K562 (cell line): ENCODE results near the gene CPZ. TPM values are rescaled to one million over a fixed set of nuclear protein-coding genes. Genes with fewer than 3 reads are reported as not detected.

ENCODE experiments used
- ATAC-seq: fragments of 200-7000 bp; cut with Tn5 transposase; 3 replicates; pipeline ENCODE4 v1.9.1; 2020; ENCODE audit warnings: moderate library complexity
- BruUV-seq: library from RNA; stranded (reverse); fragments of 400-500 nt; replicated peaks from 2 replicates; lab custom pipeline; 2021; lab: Mats Ljungman, UMichigan
- CTCF ChIA-PET: fragments of 300-600 bp; formaldehyde crosslinking; extraction: SDS; loops from one replicate; lab custom pipeline; 2021; ENCODE audit warnings: low intra/inter-chr PET ratio; lab: Yijun Ruan, JAX
- POLR2A ChIA-PET: fragments of 300-600, 350-650 bp; sonication (Branson Sonifier 250); formaldehyde crosslinking; extraction: SDS; loops from one replicate; lab custom pipeline; 2021; ENCODE audit warnings: antibody characterized with exemption, inconsistent platforms; lab: Yijun Ruan, JAX
- DNase-seq, 4 experiments: peaks; one replicate each; pipeline versions ENCODE4 v3.0.0 to v3.0.0-alpha.2; 2011 to 2018; ENCODE audit warnings: low spot score in 3 of 4, mixed read lengths in 3 of 4; ENCODE audit errors: extremely low read depth in 1 of 4
- FAIRE-seq: peaks from 2 replicates; lab custom pipeline; 2011; peaks lifted over from hg19 to GRCh38; lab: Jason Lieb, UNC
- H2AFZ ChIP-seq: 2 replicates; pipeline ENCODE4 v1.6.0; 2011; ENCODE audit warnings: low read depth, low read length, control low read depth, inconsistent platforms
- H3K27ac ChIP-seq: fragments of 200-600 bp; 3 replicates; pipeline ENCODE4 v1.8.0; 2011; ENCODE audit warnings: low read depth, mild to moderate bottlenecking, control low read depth, inconsistent platforms, low read length, moderate library complexity, mixed read lengths; ENCODE audit errors: extremely low read depth
- H3K27me3 ChIP-seq, 2 experiments: fragments of 300-600 bp in 1 of 2; 2 replicates in 1 of 2; 3 replicates in 1 of 2; pipeline versions ENCODE4 v1.6.0 to v1.8.0; 2011; ENCODE audit warnings: inconsistent platforms in 2 of 2, low read length in 2 of 2, mild to moderate bottlenecking in 1 of 2, mixed read lengths in 1 of 2, moderate library complexity in 1 of 2; ENCODE audit not compliant: control insufficient read depth in 2 of 2, insufficient read depth in 2 of 2
- H3K36me3 ChIP-seq: fragments of 300-600 bp; 3 replicates; pipeline ENCODE4 v1.8.0; 2011; ENCODE audit warnings: mild to moderate bottlenecking, low read length, inconsistent platforms; ENCODE audit not compliant: control insufficient read depth, insufficient read depth
- H3K4me1 ChIP-seq, 2 experiments: fragments of 200-600 bp in 1 of 2; replicated peaks in 1 of 2; 2 replicates in 1 of 2; 3 replicates in 1 of 2; pipeline versions ENCODE4 v1.5.1 to v1.8.0; 2011; ENCODE audit warnings: inconsistent platforms in 2 of 2, low read length in 2 of 2, mild to moderate bottlenecking in 1 of 2, mixed read lengths in 1 of 2, moderate library complexity in 1 of 2; ENCODE audit not compliant: control insufficient read depth in 2 of 2, insufficient read depth in 2 of 2
- H3K4me2 ChIP-seq: 2 replicates; pipeline ENCODE4 v1.6.1; 2011; ENCODE audit warnings: low read length, control low read depth, inconsistent platforms, mixed read lengths; ENCODE audit not compliant: insufficient read depth
- H3K4me3 ChIP-seq: fragments of 200-600 bp; sonication (generic), shearing (Covaris generic); 2 replicates; pipeline ENCODE4 v1.5.1; 2016; ENCODE audit warnings: control low read depth, inconsistent platforms
- H3K79me2 ChIP-seq: fragments of 200-600 bp; 3 replicates; pipeline ENCODE4 v1.8.0; 2011; ENCODE audit warnings: low read length, inconsistent platforms; ENCODE audit not compliant: control insufficient read depth, insufficient read depth
- H3K9ac ChIP-seq, 2 experiments: 2 replicates each; pipeline versions ENCODE4 v1.6.0 to v1.6.1; 2011; ENCODE audit warnings: low read depth in 2 of 2, low read length in 2 of 2, control low read depth in 1 of 2, inconsistent platforms in 1 of 2, mild to moderate bottlenecking in 1 of 2, mixed read lengths in 1 of 2; ENCODE audit not compliant: insufficient read depth in 1 of 2
- H3K9me1 ChIP-seq: one replicate; pipeline ENCODE4 v1.6.0; 2011; ENCODE audit warnings: inconsistent platforms, mild to moderate bottlenecking, low read length, moderate library complexity; ENCODE audit not compliant: control insufficient read depth, insufficient read depth
- H3K9me3 ChIP-seq: replicated peaks from 2 replicates; pipeline ENCODE4 v1.5.1; 2011; ENCODE audit warnings: low read depth, low read length, inconsistent platforms; ENCODE audit not compliant: control insufficient read depth, insufficient read depth
- H4K20me1 ChIP-seq: replicated peaks from 2 replicates; pipeline ENCODE4 v1.6.1; 2011; ENCODE audit warnings: low read length, inconsistent platforms, mixed read lengths; ENCODE audit not compliant: control insufficient read depth, insufficient read depth
- ARID1B ChIP-seq: fragments of 450-650 bp; IDR thresholded peaks from 2 replicates; pipeline ENCODE4 v1.6.1; 2016; ENCODE audit warnings: antibody characterized with exemption, mild to moderate bottlenecking, inconsistent platforms
- E2F8 ChIP-seq: fragments of 450-650 bp; IDR thresholded peaks from 2 replicates; pipeline ENCODE4 v1.7.1; 2018; ENCODE audit warnings: mild to moderate bottlenecking, low read depth; ENCODE audit not compliant: partially characterized antibody
- PCBP2 ChIP-seq: fragments of 200-400 bp; formaldehyde crosslinking; IDR thresholded peaks from 2 replicates; pipeline ENCODE4 v1.6.1; 2018; ENCODE audit warnings: low read length, low read depth, mild to moderate bottlenecking, moderate library complexity; ENCODE audit not compliant: poor library complexity, severe bottlenecking
- POLR2A ChIP-seq: fragments of 450-650 bp; conservative IDR thresholded peaks from 2 replicates; pipeline ENCODE4 v1.6.1; 2016
- RBM15 ChIP-seq: fragments of 200-400 bp; formaldehyde crosslinking; IDR thresholded peaks from 2 replicates; pipeline ENCODE4 v1.6.1; 2018; ENCODE audit warnings: mild to moderate bottlenecking, low read length, moderate library complexity; ENCODE audit not compliant: insufficient read depth
- RBM17 ChIP-seq: fragments of 200-400 bp; formaldehyde crosslinking; IDR thresholded peaks from 2 replicates; pipeline ENCODE4 v1.6.1; 2017; ENCODE audit warnings: low read depth, mild to moderate bottlenecking, low read length, borderline replicate concordance
- TCFL5 ChIP-seq: fragments of 250-450 bp; sonication (Bioruptor Pico); conservative IDR thresholded peaks from 2 replicates; pipeline ENCODE4 v1.6.1; 2021; ENCODE audit warnings: mild to moderate bottlenecking, moderate library complexity, matching md5 sums
- ZNF316 ChIP-seq: fragments of 450-650 bp; IDR thresholded peaks from 2 replicates; pipeline ENCODE4 v1.6.1; 2016
- ZNF584 ChIP-seq: fragments of 200-800 bp; sonication (Bioruptor generic); IDR thresholded peaks from 2 replicates; pipeline ENCODE4 v1.6.1; 2016; ENCODE audit warnings: low read depth, mild to moderate bottlenecking, missing genetic modification characterization, missing compliant biosample characterization
- WGBS: fragments of 100-300 bp; shearing (Covaris generic); methylation state at CpG from one replicate; pipeline ENCODE4 v1.1.6; 2016; ENCODE audit warnings: low coverage, mixed read lengths; ENCODE audit not compliant: insufficient coverage; ENCODE audit errors: missing lambda C conversion rate; 5-methylcytosine and 5-hydroxymethylcytosine counted together
- in situ Hi-C: fragments of 300-500 bp; cut with MboI; formaldehyde crosslinking; loops from 4 replicates; pipeline ENCODE4 v1.15.0; 2018; ENCODE audit warnings: inconsistent platforms, mixed read lengths
- intact Hi-C: fragments of 100-400 bp; cut with micrococcal nuclease; formaldehyde crosslinking; loops from 2 replicates; pipeline ENCODE4 v1.14.2; 2022
- polyA plus RNA-seq, 8 experiments: library from polyadenylated mRNA; depleted of rRNA in 4 of 8; stranded (reverse) in 5 of 8; unstranded in 3 of 8; fragments of >200 nt; fragmentation: Nextera tagmentation in 2 of 8; fragmentation: Illumina TruSeq in 1 of 8; extraction: Ambion mirVana in 2 of 8; extraction: Trizol in 1 of 8; gene quantifications; 2 replicates each; pipeline versions ENCODE4 v1.2.1 to v1.2.3, GENCODE V29; 2011 to 2014; ENCODE audit warnings: inconsistent platforms in 1 of 8, missing spikeins in 1 of 8
- total RNA-seq, 7 experiments: library from RNA; depleted of rRNA in 6 of 7; stranded (reverse); fragments of >200 nt in 6 of 7; fragmentation: Illumina TruSeq in 2 of 7; extraction: Trizol in 2 of 7; gene quantifications; 2 replicates each; pipeline versions ENCODE4 v1.2.1 to v1.2.3, GENCODE V29; 2011 to 2021; ENCODE audit warnings: low replicate concordance in 1 of 7
- TF ChIP-seq, protein P1 (sequence below): fragments of 450-650 bp; IDR thresholded peaks from 2 replicates; pipeline ENCODE4 v1.6.1; 2017; ENCODE audit warnings: antibody characterized with exemption, mild to moderate bottlenecking
- TF ChIP-seq, protein P2 (sequence below), 2 experiments: fragments of 450-650 bp in 1 of 2; sonication (generic) in 1 of 2; formaldehyde crosslinking in 1 of 2; IDR thresholded peaks in 1 of 2; conservative IDR thresholded peaks in 1 of 2; 2 replicates each; pipeline versions ENCODE4 v1.6.1 to v1.8.1; 2016 to 2023; ENCODE audit warnings: mild to moderate bottlenecking in 2 of 2, moderate library complexity in 2 of 2, inconsistent platforms in 1 of 2, missing genetic modification reagents in 1 of 2

CPZ gene
- total and polyA plus RNA-seq, 9 of the 15 experiments (the other 6 are each of a cell fraction or from before 2014, with no cell fraction given) = 0.06 to 2.2 (median 1.2) TPM; not detected in 1

DNA sequence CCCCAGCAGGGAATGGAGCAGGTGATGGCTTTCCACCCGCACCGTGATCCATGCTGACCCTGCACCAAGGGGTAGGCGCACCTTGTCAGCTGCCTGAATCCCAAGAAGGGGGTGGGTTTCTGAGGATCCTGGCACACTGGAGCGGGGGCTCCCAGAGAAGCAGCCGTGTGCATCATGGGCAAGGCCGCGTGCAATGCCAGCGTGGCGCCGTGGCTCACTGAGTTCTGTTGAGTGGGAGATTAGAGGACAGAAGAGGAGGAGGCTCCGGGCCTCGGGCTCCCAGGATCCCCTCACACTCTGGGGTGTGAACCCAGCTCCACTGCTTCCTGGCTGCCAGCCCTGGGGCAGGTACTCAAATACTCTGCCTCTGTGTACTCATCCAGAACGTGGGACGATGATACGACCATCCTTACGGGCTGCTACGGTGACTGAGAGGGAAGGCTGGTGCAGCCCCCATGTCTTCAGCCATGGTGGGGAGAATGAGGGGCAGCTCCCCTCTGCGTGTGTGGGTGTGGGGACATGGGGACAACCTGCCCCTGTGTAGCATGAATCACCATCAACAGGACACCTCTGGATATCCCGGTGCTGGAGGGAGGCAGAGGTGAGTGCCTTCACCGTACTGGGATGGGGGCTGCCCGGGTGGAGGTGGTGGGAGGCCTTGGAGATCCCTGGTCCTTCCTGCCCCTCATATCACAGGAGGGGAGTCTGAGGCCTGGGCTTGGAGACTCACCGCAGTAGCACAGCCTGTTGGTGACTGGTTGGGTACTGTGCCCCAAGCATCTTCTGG is 52.6 kb downstream of the CPZ start:
- no TSS peak for BruUV-seq
- H3K27me3 ChIP-seq = peaks cover 32 to 97% of the 10 kb centered on the region in 2 experiments

More for the DNA sequence above, 52.6 kb downstream of the CPZ start:
- H3K9ac ChIP-seq = no peak overlapping the region
- no peaks in the 10 kb centered on the region for H3K9me3 ChIP-seq
- ChIA-PET POLR2A (no interaction called here), CTCF (no interaction called here)
- H3K4me1 ChIP-seq = no peaks in the 10 kb centered on the region
- intact Hi-C loops (no loop called here), in situ Hi-C loops (no loop called here)
- H3K4me2 ChIP-seq = no peak overlapping the region
- no peak for TF ChIP-seq ARID1B
- TF ChIP-seq RBM15 = no peak
- TF ChIP-seq PCBP2 = no peak
- TF ChIP-seq POLR2A = no peak
- TF ChIP-seq, protein P1, sequence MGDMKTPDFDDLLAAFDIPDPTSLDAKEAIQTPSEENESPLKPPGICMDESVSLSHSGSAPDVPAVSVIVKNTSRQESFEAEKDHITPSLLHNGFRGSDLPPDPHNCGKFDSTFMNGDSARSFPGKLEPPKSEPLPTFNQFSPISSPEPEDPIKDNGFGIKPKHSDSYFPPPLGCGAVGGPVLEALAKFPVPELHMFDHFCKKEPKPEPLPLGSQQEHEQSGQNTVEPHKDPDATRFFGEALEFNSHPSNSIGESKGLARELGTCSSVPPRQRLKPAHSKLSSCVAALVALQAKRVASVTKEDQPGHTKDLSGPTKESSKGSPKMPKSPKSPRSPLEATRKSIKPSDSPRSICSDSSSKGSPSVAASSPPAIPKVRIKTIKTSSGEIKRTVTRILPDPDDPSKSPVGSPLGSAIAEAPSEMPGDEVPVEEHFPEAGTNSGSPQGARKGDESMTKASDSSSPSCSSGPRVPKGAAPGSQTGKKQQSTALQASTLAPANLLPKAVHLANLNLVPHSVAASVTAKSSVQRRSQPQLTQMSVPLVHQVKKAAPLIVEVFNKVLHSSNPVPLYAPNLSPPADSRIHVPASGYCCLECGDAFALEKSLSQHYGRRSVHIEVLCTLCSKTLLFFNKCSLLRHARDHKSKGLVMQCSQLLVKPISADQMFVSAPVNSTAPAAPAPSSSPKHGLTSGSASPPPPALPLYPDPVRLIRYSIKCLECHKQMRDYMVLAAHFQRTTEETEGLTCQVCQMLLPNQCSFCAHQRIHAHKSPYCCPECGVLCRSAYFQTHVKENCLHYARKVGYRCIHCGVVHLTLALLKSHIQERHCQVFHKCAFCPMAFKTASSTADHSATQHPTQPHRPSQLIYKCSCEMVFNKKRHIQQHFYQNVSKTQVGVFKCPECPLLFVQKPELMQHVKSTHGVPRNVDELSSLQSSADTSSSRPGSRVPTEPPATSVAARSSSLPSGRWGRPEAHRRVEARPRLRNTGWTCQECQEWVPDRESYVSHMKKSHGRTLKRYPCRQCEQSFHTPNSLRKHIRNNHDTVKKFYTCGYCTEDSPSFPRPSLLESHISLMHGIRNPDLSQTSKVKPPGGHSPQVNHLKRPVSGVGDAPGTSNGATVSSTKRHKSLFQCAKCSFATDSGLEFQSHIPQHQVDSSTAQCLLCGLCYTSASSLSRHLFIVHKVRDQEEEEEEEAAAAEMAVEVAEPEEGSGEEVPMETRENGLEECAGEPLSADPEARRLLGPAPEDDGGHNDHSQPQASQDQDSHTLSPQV = no peak
- no peak for TF ChIP-seq ZNF316
- TF ChIP-seq, protein P2, sequence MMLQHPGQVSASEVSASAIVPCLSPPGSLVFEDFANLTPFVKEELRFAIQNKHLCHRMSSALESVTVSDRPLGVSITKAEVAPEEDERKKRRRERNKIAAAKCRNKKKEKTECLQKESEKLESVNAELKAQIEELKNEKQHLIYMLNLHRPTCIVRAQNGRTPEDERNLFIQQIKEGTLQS (IDR thresholded peaks at IDR 0.05) = no peak
- TF ChIP-seq, protein P2 (CRISPR knock-in tag; conservative IDR thresholded peaks at IDR 0.05) = no peak
- TF ChIP-seq ZNF584 (CRISPR knock-in tag) = no peak
- no peak for TF ChIP-seq TCFL5 (CRISPR knock-in tag)
- TF ChIP-seq RBM17 = no peak
- TF ChIP-seq E2F8 = no peak
- DNase-seq (no peak), ATAC-seq (no peak), FAIRE-seq (no peak)
- H3K27ac ChIP-seq = no peak overlapping the region
- H3K9me1 ChIP-seq = no peaks in the 10 kb centered on the region
- WGBS = 1% methylated on average over 22 of the region's 22 CpGs
- no peaks in the 10 kb centered on the region for H3K36me3 ChIP-seq
- no peak overlapping the region for H2AFZ ChIP-seq
- no peaks in the 10 kb centered on the region; the same call in 1 of the 2 replicates for H4K20me1 ChIP-seq
- no peaks in the 10 kb centered on the region for H3K79me2 ChIP-seq
- H3K4me3 ChIP-seq = no peak overlapping the region
